GM13977 (cell line): ENCODE results near the gene REEP5.
"Not testable (repeated sequence)": the region's sequence is repeated elsewhere in the genome, so short reads cannot be mapped to it uniquely, and the experiment has no call there.

Experiments
- DNase-seq: peaks from one replicate; pipeline ENCODE4 v3.0.0; 2012; ENCODE audit warnings: low spot score
- CTCF ChIP-seq: IDR thresholded peaks from 2 replicates; pipeline ENCODE4 v1.5.1; 2012; ENCODE audit warnings: mild to moderate bottlenecking, control low read depth; ENCODE audit not compliant: insufficient read depth; ENCODE audit errors: extremely low read depth, missing control alignments
- in situ Hi-C: fragments of 300-500 bp; cut with MboI; formaldehyde crosslinking; loops from one replicate; pipeline ENCODE4 v1.12.0; 2022; ENCODE audit warnings: low sequenced_read_pairs, low pct_unique_long_range_greater_than_20kb, mixed read lengths, inconsistent platforms; ENCODE audit not compliant: unreplicated experiment

REEP5 gene

GRCh38 chr5:112865128-112865527 lies 56.9 kb downstream of the REEP5 start:
- no peak for TF ChIP-seq CTCF
- no peak for DNase-seq
- in situ Hi-C loops, result no loop called here

- in situ Hi-C loops, result no loop called here
- DNase-seq, result no peak
- no peak for TF ChIP-seq CTCF
Observed at GRCh38 chr5:112863549-112863948, 58.5 kb downstream of the REEP5 start.

- DNase-seq, result no peak
- TF ChIP-seq CTCF, result no peak
- in situ Hi-C loops, result no loop called here
Observed at GRCh38 chr5:112862085-112862484, 59.9 kb downstream of the REEP5 start.

- TF ChIP-seq CTCF, result no peak
- no peak for DNase-seq
- in situ Hi-C loops, result no loop called here
Observed at GRCh38 chr5:112861638-112861985, 60.4 kb downstream of the REEP5 start.

- no peak for TF ChIP-seq CTCF
- DNase-seq, result peak; percentile 90
- in situ Hi-C loops, result no loop called here
Observed at GRCh38 chr5:112860929-112861637, 60.9 kb downstream of the REEP5 start, which contains the start of gene SRP19. Gene SRP19 (plus strand): TSS chr5:112861287. CDS start chr5:112861377, 90 bp downstream.

- DNase-seq, in situ Hi-C loops: not testable (repeated sequence)
Observed at GRCh38 chr5:112860571-112860928, 61.5 kb downstream of the REEP5 start.

- in situ Hi-C loops, result no loop called here
- TF ChIP-seq CTCF, result no peak
- DNase-seq, result no peak
Observed at GRCh38 chr5:112857866-112858265, 64.2 kb downstream of the REEP5 start.
